ENCODE measurements around the gene PTPN11.
A peak's percentile ranks its signal among the peaks of the same experiment; 100 is the strongest.

PTPN11 gene

GRCh38 chr12:112540021-112540420, 121.3 kb downstream of the PTPN11 start:
- H3K18ac ChIP-seq (ENCODE audit: low read length), result no peak overlapping the region
- peaks cover 1% of the 10 kb centered on the region for H3K9me3 ChIP-seq (ENCODE audit: insufficient read depth, low read depth, low read length)
- no CpG with 5 or more reads among the region's 5 CpGs for WGBS (ENCODE audit: extremely low coverage, insufficient coverage, insufficient read length)
- no peak overlapping the region for H3K27ac ChIP-seq (ENCODE audit: low read depth, low read length)
- H3K4me1 ChIP-seq (ENCODE audit: control insufficient read depth in 1 of 2, insufficient read depth in 2 of 2, low read length in 2 of 2), result peaks cover 0 to 6% of the 10 kb centered on the region in 2 experiments
- no peak overlapping the region for H3K4me3 ChIP-seq (ENCODE audit: low read depth, low read length)
- no peak overlapping the region for H3K23ac ChIP-seq (ENCODE audit: low read length)
- no peak overlapping the region for H4K8ac ChIP-seq (ENCODE audit: low read depth, low read length)
- H3K79me2 ChIP-seq (ENCODE audit: control insufficient read depth, insufficient read depth, low read length, poor library complexity), result no peaks in the 10 kb centered on the region
- no peaks in the 10 kb centered on the region for H3K27me3 ChIP-seq (ENCODE audit: insufficient read depth, low read length)
- H3K36me3 ChIP-seq (ENCODE audit: control insufficient read depth in 1 of 2, insufficient read depth in 2 of 2, low read length in 2 of 2), result no peaks in the 10 kb centered on the region
- no peak overlapping the region for H4K12ac ChIP-seq (ENCODE audit: low read depth, low read length)
- peak overlapping the region; percentile 79 for H2BK12ac ChIP-seq (ENCODE audit: low read length)
- no peak overlapping the region for H3K9ac ChIP-seq (ENCODE audit: low read length)
- peak overlapping the region; percentile 15 for H2BK120ac ChIP-seq (ENCODE audit: insufficient read depth, low read length, poor library complexity)
- no peak overlapping the region for H2AFZ ChIP-seq (ENCODE audit: insufficient read depth, low read length, poor library complexity)
- no peak for DNase-seq
- peaks cover 9% of the 10 kb centered on the region for H3K79me1 ChIP-seq (ENCODE audit: low read length)
- H3K4ac ChIP-seq (ENCODE audit: low read depth, low read length), result peak overlapping the region; percentile 39
- no peak overlapping the region for H3K4me2 ChIP-seq (ENCODE audit: low read length)
- H2AK5ac ChIP-seq (ENCODE audit: low read length), result peak overlapping the region; percentile 82
- H4K91ac ChIP-seq (ENCODE audit: low read depth, low read length), result peak overlapping the region; percentile 39
- H3K14ac ChIP-seq (ENCODE audit: low read length), result peak overlapping the region; percentile 53
- no peak overlapping the region for H2BK5ac ChIP-seq (ENCODE audit: low read depth, low read length, poor library complexity)

- Histone ChIP-seq H3K18ac (ENCODE audit: low read length) (no peak overlapping the region), H4K8ac (ENCODE audit: low read depth, low read length) (no peak overlapping the region), H3K79me1 (ENCODE audit: low read length) (peaks cover 6% of the 10 kb centered on the region), H3K4ac (ENCODE audit: low read depth, low read length) (no peak overlapping the region), H4K12ac (ENCODE audit: low read depth, low read length) (no peak overlapping the region), H3K79me2 (ENCODE audit: control insufficient read depth, insufficient read depth, low read length, poor library complexity) (no peaks in the 10 kb centered on the region), H3K27ac (ENCODE audit: low read depth, low read length) (no peak overlapping the region), H3K9me3 (ENCODE audit: insufficient read depth, low read depth, low read length) (no peaks in the 10 kb centered on the region), H2AFZ (ENCODE audit: insufficient read depth, low read length, poor library complexity) (no peak overlapping the region), H3K27me3 (ENCODE audit: insufficient read depth, low read length) (no peaks in the 10 kb centered on the region), H2AK5ac (ENCODE audit: low read length) (no peak overlapping the region), H4K91ac (ENCODE audit: low read depth, low read length) (no peak overlapping the region), H3K4me3 (ENCODE audit: low read depth, low read length) (no peak overlapping the region), H2BK5ac (ENCODE audit: low read depth, low read length, poor library complexity) (no peak overlapping the region), H3K36me3 (ENCODE audit: control insufficient read depth in 1 of 2, insufficient read depth in 2 of 2, low read length in 2 of 2) (no peaks in the 10 kb centered on the region), H2BK120ac (ENCODE audit: insufficient read depth, low read length, poor library complexity) (no peak overlapping the region), H3K14ac (ENCODE audit: low read length) (no peak overlapping the region), H3K9ac (ENCODE audit: low read length) (peak overlapping the region; percentile 44), H3K23ac (ENCODE audit: low read length) (no peak overlapping the region), H2BK12ac (ENCODE audit: low read length) (no peak overlapping the region), H3K4me2 (ENCODE audit: low read length) (no peak overlapping the region), H3K4me1 (ENCODE audit: control insufficient read depth in 1 of 2, insufficient read depth in 2 of 2, low read length in 2 of 2) (peaks cover 0 to 6% of the 10 kb centered on the region in 2 experiments)
- WGBS (ENCODE audit: extremely low coverage, insufficient coverage, insufficient read length), result no CpG with 5 or more reads among the region's 4 CpGs
- DNase-seq, result no peak
Observed at GRCh38 chr12:112543751-112544150, 125.0 kb downstream of the PTPN11 start.

- Histone ChIP-seq H3K27ac (ENCODE audit: low read depth, low read length) (no peak overlapping the region), H3K4me2 (ENCODE audit: low read length) (no peak overlapping the region), H3K18ac (ENCODE audit: low read length) (no peak overlapping the region), H3K14ac (ENCODE audit: low read length) (no peak overlapping the region), H3K9me3 (ENCODE audit: insufficient read depth, low read depth, low read length) (peaks cover 2% of the 10 kb centered on the region), H4K12ac (ENCODE audit: low read depth, low read length) (no peak overlapping the region), H4K91ac (ENCODE audit: low read depth, low read length) (no peak overlapping the region), H3K79me2 (ENCODE audit: control insufficient read depth, insufficient read depth, low read length, poor library complexity) (no peaks in the 10 kb centered on the region), H2AFZ (ENCODE audit: insufficient read depth, low read length, poor library complexity) (no peak overlapping the region), H3K36me3 (ENCODE audit: control insufficient read depth in 1 of 2, insufficient read depth in 2 of 2, low read length in 2 of 2) (no peaks in the 10 kb centered on the region), H3K4ac (ENCODE audit: low read depth, low read length) (no peak overlapping the region), H2BK12ac (ENCODE audit: low read length) (no peak overlapping the region), H3K79me1 (ENCODE audit: low read length) (peaks cover 4% of the 10 kb centered on the region), H4K8ac (ENCODE audit: low read depth, low read length) (no peak overlapping the region), H3K27me3 (ENCODE audit: insufficient read depth, low read length) (no peaks in the 10 kb centered on the region), H3K23ac (ENCODE audit: low read length) (no peak overlapping the region), H3K9ac (ENCODE audit: low read length) (no peak overlapping the region), H2BK5ac (ENCODE audit: low read depth, low read length, poor library complexity) (no peak overlapping the region), H2AK5ac (ENCODE audit: low read length) (no peak overlapping the region), H2BK120ac (ENCODE audit: insufficient read depth, low read length, poor library complexity) (no peak overlapping the region), H3K4me1 (ENCODE audit: control insufficient read depth in 1 of 2, insufficient read depth in 2 of 2, low read length in 2 of 2) (peaks cover 0 to 6% of the 10 kb centered on the region in 2 experiments), H3K4me3 (ENCODE audit: low read depth, low read length) (no peak overlapping the region)
- no CpG with 5 or more reads among the region's 6 CpGs for WGBS (ENCODE audit: extremely low coverage, insufficient coverage, insufficient read length)
- DNase-seq, result peak in 1 of 2 donors; percentile 4
Observed at GRCh38 chr12:112546339-112546738, 127.6 kb downstream of the PTPN11 start.

- WGBS (ENCODE audit: extremely low coverage, insufficient coverage, insufficient read length), result no CpG with 5 or more reads among the region's 2 CpGs
- Histone ChIP-seq H3K79me2 (ENCODE audit: control insufficient read depth, insufficient read depth, low read length, poor library complexity) (no peaks in the 10 kb centered on the region), H4K91ac (ENCODE audit: low read depth, low read length) (no peak overlapping the region)
Observed at GRCh38 chr12:112546996-112547395, 128.2 kb downstream of the PTPN11 start.

More at GRCh38 chr12:112546996-112547395, 128.2 kb downstream of the PTPN11 start:
- Histone ChIP-seq H3K36me3 (ENCODE audit: control insufficient read depth in 1 of 2, insufficient read depth in 2 of 2, low read length in 2 of 2) (no peaks in the 10 kb centered on the region), H2BK5ac (ENCODE audit: low read depth, low read length, poor library complexity) (no peak overlapping the region), H2BK120ac (ENCODE audit: insufficient read depth, low read length, poor library complexity) (no peak overlapping the region), H3K4me3 (ENCODE audit: low read depth, low read length) (no peak overlapping the region), H4K8ac (ENCODE audit: low read depth, low read length) (no peak overlapping the region), H3K9ac (ENCODE audit: low read length) (no peak overlapping the region), H3K9me3 (ENCODE audit: insufficient read depth, low read depth, low read length) (peaks cover 2% of the 10 kb centered on the region), H3K27ac (ENCODE audit: low read depth, low read length) (no peak overlapping the region), H2AK5ac (ENCODE audit: low read length) (no peak overlapping the region), H3K27me3 (ENCODE audit: insufficient read depth, low read length) (no peaks in the 10 kb centered on the region), H3K18ac (ENCODE audit: low read length) (no peak overlapping the region), H3K4ac (ENCODE audit: low read depth, low read length) (no peak overlapping the region), H3K79me1 (ENCODE audit: low read length) (no peaks in the 10 kb centered on the region), H2AFZ (ENCODE audit: insufficient read depth, low read length, poor library complexity) (no peak overlapping the region), H3K23ac (ENCODE audit: low read length) (no peak overlapping the region), H3K4me2 (ENCODE audit: low read length) (no peak overlapping the region), H3K14ac (ENCODE audit: low read length) (no peak overlapping the region), H2BK12ac (ENCODE audit: low read length) (no peak overlapping the region), H4K12ac (ENCODE audit: low read depth, low read length) (no peak overlapping the region), H3K4me1 (ENCODE audit: control insufficient read depth in 1 of 2, insufficient read depth in 2 of 2, low read length in 2 of 2) (no peaks in the 10 kb centered on the region)
- DNase-seq, result peak in 1 of 2 donors; percentile 42

All from trophoblast cell (in vitro differentiated cells and primary cell).